Esophagus squamous epithelium (tissue), 4 donors: ENCODE data around the gene CIRBP.

Source experiments
- CTCF ChIP-seq, 6 experiments: fragments of 450-650 bp in 4 of 6; fragments of 200-600 bp in 2 of 6; sonication (generic) in 2 of 6; IDR thresholded peaks; one replicate each; pipeline ENCODE4 v1.5.1; 2016 to 2019; ENCODE audit warnings: antibody characterized with exemption in 6 of 6, mild to moderate bottlenecking in 4 of 6, moderate library complexity in 4 of 6
- POLR2A ChIP-seq, 4 donors: fragments of 450-650 bp; IDR thresholded peaks; one replicate each; pipeline ENCODE4 v1.6.1; 2017; ENCODE audit warnings: antibody characterized with exemption in 4 of 4, mild to moderate bottlenecking in 4 of 4, moderate library complexity in 3 of 4

- TF ChIP-seq POLR2A (IDR thresholded peaks at IDR 0.05): no peak
- no peak for TF ChIP-seq CTCF (IDR thresholded peaks at IDR 0.05)
These were observed 15.5 kb upstream of the CIRBP start for GRCh38 chr19:1253514-1254080.
